Activated naive CD4-positive, alpha-beta T cell treated with anti-CD3 and anti-CD28 coated beads, Interleukin-2, amount 10 ng/mL, durations not matched to agents 7 days and 5 days (primary cell): Measurements from ENCODE around the gene C20orf96.
A peak's percentile ranks its signal among the peaks of the same experiment; 100 is the strongest.

Experiments
- CTCF ChIA-PET: fragments of 350-600 bp; sonication (Branson Sonifier 250); formaldehyde crosslinking; loops from one replicate; lab custom pipeline; 2021; ENCODE audit warnings: antibody characterized with exemption; lab: Charles Lee
- DNase-seq: peaks from one replicate; pipeline ENCODE4 v3.0.0-alpha.2; 2020
- H3K27ac Mint-ChIP-seq: one replicate; pipeline ENCODE4 v1.8.0; 2021; ENCODE audit warnings: mild to moderate bottlenecking, moderate library complexity, mixed read lengths
- H3K27me3 Mint-ChIP-seq: one replicate; pipeline ENCODE4 v1.8.0; 2021; ENCODE audit warnings: mild to moderate bottlenecking, mixed read lengths
- H3K36me3 Mint-ChIP-seq: one replicate; pipeline ENCODE4 v1.8.0; 2021; ENCODE audit warnings: mixed read lengths
- H3K4me1 Mint-ChIP-seq: one replicate; pipeline ENCODE4 v1.8.0; 2021; ENCODE audit warnings: mixed read lengths
- H3K4me3 Mint-ChIP-seq: one replicate; pipeline ENCODE4 v1.8.0; 2021; ENCODE audit warnings: mild to moderate bottlenecking, moderate library complexity, mixed read lengths
- H3K9me3 Mint-ChIP-seq: one replicate; pipeline ENCODE4 v1.8.0; 2021; ENCODE audit warnings: mixed read lengths

C20orf96 gene

GRCh38 chr20:278607-279571 lies 11.7 kb downstream of the C20orf96 start:
- H3K9me3 Mint-ChIP-seq = no peaks in the 10 kb centered on the region
- no peak for DNase-seq
- no peaks in the 10 kb centered on the region for H3K27me3 Mint-ChIP-seq
- H3K4me1 Mint-ChIP-seq = peaks cover 3% of the 10 kb centered on the region
- CTCF ChIA-PET = no interaction called here
- no peak overlapping the region for H3K4me3 Mint-ChIP-seq
- H3K27ac Mint-ChIP-seq = no peak overlapping the region
- peaks cover 3% of the 10 kb centered on the region for H3K36me3 Mint-ChIP-seq

GRCh38 chr20:278181-278580 lies 12.4 kb downstream of the C20orf96 start:
- CTCF ChIA-PET = interaction anchor here (1.2 kb wide), 1 partner anchor 10 kb away, joined by 4 read pairs; no protein-coding TSS in a partner anchor
- Mint-ChIP-seq H3K36me3 (peaks cover 3% of the 10 kb centered on the region), H3K27me3 (peaks cover 3% of the 10 kb centered on the region), H3K4me1 (peaks cover 3% of the 10 kb centered on the region), H3K27ac (no peak overlapping the region), H3K9me3 (no peaks in the 10 kb centered on the region), H3K4me3 (no peak overlapping the region)
- no peak for DNase-seq

- Mint-ChIP-seq H3K4me1 (peaks cover 3% of the 10 kb centered on the region), H3K4me3 (no peak overlapping the region), H3K9me3 (no peaks in the 10 kb centered on the region), H3K27ac (no peak overlapping the region), H3K27me3 (peaks cover 7% of the 10 kb centered on the region), H3K36me3 (peaks cover 3% of the 10 kb centered on the region)
- no peak for DNase-seq
- CTCF ChIA-PET = interaction anchor here (0.6 to 1.2 kb wide), 3 partner anchors 9 to 200 kb away, joined by 3 to 4 read pairs (median 4); no protein-coding TSS in a partner anchor
Observed at GRCh38 chr20:277496-277781, 13.1 kb downstream of the C20orf96 start.

- Mint-ChIP-seq H3K36me3 (peaks cover 3% of the 10 kb centered on the region), H3K27ac (no peak overlapping the region), H3K9me3 (no peaks in the 10 kb centered on the region), H3K27me3 (peaks cover 7% of the 10 kb centered on the region), H3K4me1 (peaks cover 3% of the 10 kb centered on the region), H3K4me3 (no peak overlapping the region)
- CTCF ChIA-PET = interaction anchor here (0.6 to 1.2 kb wide), 3 partner anchors 9 to 201 kb away, joined by 3 to 4 read pairs (median 4); no protein-coding TSS in a partner anchor
- no peak for DNase-seq
Observed at GRCh38 chr20:276620-277495, 13.7 kb downstream of the C20orf96 start.

- no peak overlapping the region for H3K27ac Mint-ChIP-seq
- H3K27me3 Mint-ChIP-seq = peaks cover 7% of the 10 kb centered on the region
- H3K4me1 Mint-ChIP-seq = peaks cover 3% of the 10 kb centered on the region
- CTCF ChIA-PET = no interaction called here
- peaks cover 3% of the 10 kb centered on the region for H3K36me3 Mint-ChIP-seq
- no peak for DNase-seq
- no peak overlapping the region for H3K4me3 Mint-ChIP-seq
- H3K9me3 Mint-ChIP-seq = no peaks in the 10 kb centered on the region
Observed at GRCh38 chr20:275791-276190, 14.8 kb downstream of the C20orf96 start.

- Mint-ChIP-seq H3K36me3 (peaks cover 3% of the 10 kb centered on the region), H3K4me3 (no peak overlapping the region), H3K27me3 (peaks cover 8% of the 10 kb centered on the region), H3K9me3 (no peaks in the 10 kb centered on the region), H3K4me1 (peaks cover 3% of the 10 kb centered on the region), H3K27ac (no peak overlapping the region)
- no peak for DNase-seq
- CTCF ChIA-PET = interaction anchor here (0.6 kb wide), 1 partner anchor 83 kb away, joined by 3 read pairs; no protein-coding TSS in a partner anchor
Observed at GRCh38 chr20:273884-274283, 16.7 kb downstream of the C20orf96 start.

- Mint-ChIP-seq H3K27me3 (peaks cover 16% of the 10 kb centered on the region), H3K4me1 (no peaks in the 10 kb centered on the region), H3K27ac (no peak overlapping the region), H3K36me3 (no peaks in the 10 kb centered on the region), H3K4me3 (no peak overlapping the region), H3K9me3 (no peaks in the 10 kb centered on the region)
- CTCF ChIA-PET = no interaction called here
- no peak for DNase-seq
Observed at GRCh38 chr20:272718-273117, 17.8 kb downstream of the C20orf96 start.

- H3K9me3 Mint-ChIP-seq = no peaks in the 10 kb centered on the region
- DNase-seq = no peak
- no peak overlapping the region for H3K27ac Mint-ChIP-seq
- peaks cover 7% of the 10 kb centered on the region for H3K4me1 Mint-ChIP-seq
- H3K36me3 Mint-ChIP-seq = no peaks in the 10 kb centered on the region
- no peak overlapping the region for H3K4me3 Mint-ChIP-seq
- CTCF ChIA-PET = interaction anchor here (1.0 kb wide), 1 partner anchor 59 kb away, joined by 4 read pairs; no protein-coding TSS in a partner anchor
- peaks cover 22% of the 10 kb centered on the region for H3K27me3 Mint-ChIP-seq
Observed at GRCh38 chr20:271528-271927, 19.0 kb downstream of the C20orf96 start.

- H3K36me3 Mint-ChIP-seq = no peaks in the 10 kb centered on the region
- H3K27ac Mint-ChIP-seq = no peak overlapping the region
- H3K9me3 Mint-ChIP-seq = no peaks in the 10 kb centered on the region
- H3K27me3 Mint-ChIP-seq = peaks cover 25% of the 10 kb centered on the region
- no peak for DNase-seq
- no peak overlapping the region for H3K4me3 Mint-ChIP-seq
- CTCF ChIA-PET = interaction anchor here (1.4 kb wide), 1 partner anchor 52 kb away, joined by 5 read pairs; no protein-coding TSS in a partner anchor
- peaks cover 10% of the 10 kb centered on the region for H3K4me1 Mint-ChIP-seq
Observed at GRCh38 chr20:271069-271468, 19.5 kb downstream of the C20orf96 start.

- no peak overlapping the region for H3K27ac Mint-ChIP-seq
- CTCF ChIA-PET = interaction anchor here (1.4 to 1.5 kb wide), 2 partner anchors 38 to 51 kb away, joined by 3 to 5 read pairs; no protein-coding TSS in a partner anchor
Observed at GRCh38 chr20:270517-270916, 20.0 kb downstream of the C20orf96 start.

GRCh38 chr20:266596-267562 lies 23.7 kb downstream of the C20orf96 start:
- no peaks in the 10 kb centered on the region for H3K9me3 Mint-ChIP-seq
- peaks cover 10% of the 10 kb centered on the region for H3K4me1 Mint-ChIP-seq
- CTCF ChIA-PET = interaction anchor here (0.9 to 4.1 kb wide), 21 partner anchors 9 to 80 kb away, joined by 3 to 35 read pairs (median 7); partner anchors contain the start of genes DEFB132 and NRSN2
- H3K36me3 Mint-ChIP-seq = no peaks in the 10 kb centered on the region
- H3K4me3 Mint-ChIP-seq = peak overlapping the region; percentile 72
- DNase-seq = peak; percentile 93
- no peak overlapping the region for H3K27ac Mint-ChIP-seq
- H3K27me3 Mint-ChIP-seq = peaks cover 35% of the 10 kb centered on the region

More at GRCh38 chr20:270517-270916, 20.0 kb downstream of the C20orf96 start:
- no peak for DNase-seq
- Mint-ChIP-seq H3K4me3 (no peak overlapping the region), H3K36me3 (no peaks in the 10 kb centered on the region), H3K4me1 (peaks cover 10% of the 10 kb centered on the region), H3K9me3 (no peaks in the 10 kb centered on the region), H3K27me3 (peaks cover 31% of the 10 kb centered on the region)

- Mint-ChIP-seq H3K27ac (no peak overlapping the region), H3K36me3 (no peaks in the 10 kb centered on the region), H3K9me3 (no peaks in the 10 kb centered on the region), H3K4me1 (peaks cover 15% of the 10 kb centered on the region), H3K4me3 (no peak overlapping the region), H3K27me3 (peaks cover 37% of the 10 kb centered on the region)
- CTCF ChIA-PET = interaction anchor here (1.1 to 1.4 kb wide), 3 partner anchors 50 to 67 kb away, joined by 3 to 7 read pairs (median 5); no protein-coding TSS in a partner anchor
- no peak for DNase-seq
Observed at GRCh38 chr20:263701-264100, 26.8 kb downstream of the C20orf96 start.

GRCh38 chr20:259981-260380 lies 30.6 kb downstream of the C20orf96 start:
- DNase-seq = no peak
- CTCF ChIA-PET = interaction anchor here (0.8 kb wide), 1 partner anchor 48 kb away, joined by 3 read pairs; no protein-coding TSS in a partner anchor
- no peak overlapping the region for H3K4me3 Mint-ChIP-seq
- no peaks in the 10 kb centered on the region for H3K9me3 Mint-ChIP-seq
- no peak overlapping the region for H3K27ac Mint-ChIP-seq
- peaks cover 10% of the 10 kb centered on the region for H3K4me1 Mint-ChIP-seq
- H3K27me3 Mint-ChIP-seq = peaks cover 24% of the 10 kb centered on the region
- no peaks in the 10 kb centered on the region for H3K36me3 Mint-ChIP-seq
